ENCODE results near the gene ZNF24. TPM values are rescaled to one million over a fixed set of nuclear protein-coding genes. Genes with fewer than 3 reads are reported as not detected.
A peak's percentile ranks its signal among the peaks of the same experiment; 100 is the strongest.

The ZNF24 gene
- total RNA-seq, 1 donor from 2014 or later, result 50.1 TPM

GRCh38 chr18:35289727-35290093 lies 54.5 kb downstream of the ZNF24 start:
- Mint-ChIP-seq H3K27ac (ENCODE audit: unreplicated experiment) (peak overlapping the region; percentile 98), H3K9me3 (ENCODE audit: unreplicated experiment) (no peaks in the 10 kb centered on the region), H3K27me3 (ENCODE audit: unreplicated experiment) (peaks cover 2% of the 10 kb centered on the region), H3K36me3 (ENCODE audit: low read depth, unreplicated experiment) (peaks cover 7% of the 10 kb centered on the region), H3K4me3 (ENCODE audit: unreplicated experiment) (peak overlapping the region; percentile 99), H3K4me1 (ENCODE audit: unreplicated experiment) (peaks cover 25% of the 10 kb centered on the region)
- DNase-seq (ENCODE audit: low spot score), result no peak
- TF ChIP-seq, protein P1, sequence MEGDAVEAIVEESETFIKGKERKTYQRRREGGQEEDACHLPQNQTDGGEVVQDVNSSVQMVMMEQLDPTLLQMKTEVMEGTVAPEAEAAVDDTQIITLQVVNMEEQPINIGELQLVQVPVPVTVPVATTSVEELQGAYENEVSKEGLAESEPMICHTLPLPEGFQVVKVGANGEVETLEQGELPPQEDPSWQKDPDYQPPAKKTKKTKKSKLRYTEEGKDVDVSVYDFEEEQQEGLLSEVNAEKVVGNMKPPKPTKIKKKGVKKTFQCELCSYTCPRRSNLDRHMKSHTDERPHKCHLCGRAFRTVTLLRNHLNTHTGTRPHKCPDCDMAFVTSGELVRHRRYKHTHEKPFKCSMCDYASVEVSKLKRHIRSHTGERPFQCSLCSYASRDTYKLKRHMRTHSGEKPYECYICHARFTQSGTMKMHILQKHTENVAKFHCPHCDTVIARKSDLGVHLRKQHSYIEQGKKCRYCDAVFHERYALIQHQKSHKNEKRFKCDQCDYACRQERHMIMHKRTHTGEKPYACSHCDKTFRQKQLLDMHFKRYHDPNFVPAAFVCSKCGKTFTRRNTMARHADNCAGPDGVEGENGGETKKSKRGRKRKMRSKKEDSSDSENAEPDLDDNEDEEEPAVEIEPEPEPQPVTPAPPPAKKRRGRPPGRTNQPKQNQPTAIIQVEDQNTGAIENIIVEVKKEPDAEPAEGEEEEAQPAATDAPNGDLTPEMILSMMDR (IDR thresholded peaks at IDR 0.05; ENCODE audit: unreplicated experiment), result no peak

DNA sequence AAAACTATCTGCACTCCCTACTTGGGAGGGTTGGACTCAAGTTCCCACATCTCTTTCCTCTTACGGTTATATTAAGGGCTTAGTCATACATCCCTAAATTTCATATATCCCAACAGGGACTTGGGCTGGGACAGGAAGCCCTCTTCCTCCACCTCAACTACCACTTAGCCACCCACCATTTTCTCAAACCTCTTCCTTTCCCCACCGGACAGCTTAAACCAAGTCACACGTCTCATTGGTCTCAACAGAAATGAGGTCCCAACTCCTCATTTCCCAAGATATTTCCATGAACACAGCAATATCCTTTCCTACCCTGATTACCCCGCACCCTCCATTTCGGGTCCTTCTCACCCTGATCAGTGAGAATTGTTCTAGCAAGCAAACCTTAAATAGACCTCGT lies 54.9 kb downstream of the ZNF24 start:
- H3K9me3 Mint-ChIP-seq (ENCODE audit: unreplicated experiment), result no peaks in the 10 kb centered on the region
- H3K27ac Mint-ChIP-seq (ENCODE audit: unreplicated experiment), result peak overlapping the region; percentile 98
- H3K27me3 Mint-ChIP-seq (ENCODE audit: unreplicated experiment), result peaks cover 2% of the 10 kb centered on the region
- peak overlapping the region; percentile 99 for H3K4me3 Mint-ChIP-seq (ENCODE audit: unreplicated experiment)
- TF ChIP-seq, protein P1 (IDR thresholded peaks at IDR 0.05; ENCODE audit: unreplicated experiment), result no peak
- peaks cover 7% of the 10 kb centered on the region for H3K36me3 Mint-ChIP-seq (ENCODE audit: low read depth, unreplicated experiment)
- H3K4me1 Mint-ChIP-seq (ENCODE audit: unreplicated experiment), result peaks cover 25% of the 10 kb centered on the region
- no peak for DNase-seq (ENCODE audit: low spot score)

GRCh38 chr18:35284841-35285240 lies 59.4 kb downstream of the ZNF24 start:
- no peak overlapping the region for H3K4me3 Mint-ChIP-seq (ENCODE audit: unreplicated experiment)
- H3K36me3 Mint-ChIP-seq (ENCODE audit: low read depth, unreplicated experiment), result peaks cover 27% of the 10 kb centered on the region
- DNase-seq (ENCODE audit: low spot score), result no peak
- peaks cover 3% of the 10 kb centered on the region for H3K27me3 Mint-ChIP-seq (ENCODE audit: unreplicated experiment)
- no peak overlapping the region for H3K27ac Mint-ChIP-seq (ENCODE audit: unreplicated experiment)
- H3K4me1 Mint-ChIP-seq (ENCODE audit: unreplicated experiment), result peaks cover 9% of the 10 kb centered on the region
- H3K9me3 Mint-ChIP-seq (ENCODE audit: unreplicated experiment), result peaks cover 5% of the 10 kb centered on the region
- TF ChIP-seq, protein P1 (IDR thresholded peaks at IDR 0.05; ENCODE audit: unreplicated experiment), result no peak

GRCh38 chr18:35283923-35284794 lies 60.1 kb downstream of the ZNF24 start:
- no peak for DNase-seq (ENCODE audit: low spot score)
- Mint-ChIP-seq H3K4me1 (ENCODE audit: unreplicated experiment) (peaks cover 2% of the 10 kb centered on the region), H3K27me3 (ENCODE audit: unreplicated experiment) (peaks cover 3% of the 10 kb centered on the region), H3K36me3 (ENCODE audit: low read depth, unreplicated experiment) (peaks cover 30% of the 10 kb centered on the region), H3K9me3 (ENCODE audit: unreplicated experiment) (peaks cover 5% of the 10 kb centered on the region), H3K27ac (ENCODE audit: unreplicated experiment) (no peak overlapping the region), H3K4me3 (ENCODE audit: unreplicated experiment) (no peak overlapping the region)
- TF ChIP-seq, protein P1 (IDR thresholded peaks at IDR 0.05; ENCODE audit: unreplicated experiment), result no peak

DNA sequence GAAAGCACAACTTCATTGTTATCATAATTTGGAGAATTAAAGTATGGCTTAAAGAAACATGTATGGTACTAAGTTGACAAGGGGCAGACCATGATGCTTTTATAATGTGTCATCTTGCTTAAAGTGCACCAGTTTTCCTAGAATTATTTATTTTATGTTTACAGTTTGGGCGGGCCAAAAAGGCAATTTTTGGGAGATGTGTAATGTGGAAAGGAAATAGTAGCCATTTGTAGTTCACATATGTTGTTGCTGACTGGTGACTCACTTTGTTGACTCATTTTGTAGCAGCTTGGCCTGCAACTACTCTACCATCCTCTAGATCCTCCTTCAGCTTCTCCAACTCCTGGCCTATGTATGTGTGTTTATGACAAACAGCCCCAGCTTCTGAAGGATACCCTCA lies 61.9 kb downstream of the ZNF24 start:
- TF ChIP-seq, protein P1 (IDR thresholded peaks at IDR 0.05; ENCODE audit: unreplicated experiment), result no peak
- peak overlapping the region; percentile 0 for H3K4me3 Mint-ChIP-seq (ENCODE audit: unreplicated experiment)
- no peaks in the 10 kb centered on the region for H3K4me1 Mint-ChIP-seq (ENCODE audit: unreplicated experiment)
- no peak for DNase-seq (ENCODE audit: low spot score)
- no peak overlapping the region for H3K27ac Mint-ChIP-seq (ENCODE audit: unreplicated experiment)
- peaks cover 36% of the 10 kb centered on the region for H3K36me3 Mint-ChIP-seq (ENCODE audit: low read depth, unreplicated experiment)
- peaks cover 3% of the 10 kb centered on the region for H3K27me3 Mint-ChIP-seq (ENCODE audit: unreplicated experiment)
- H3K9me3 Mint-ChIP-seq (ENCODE audit: unreplicated experiment), result peaks cover 5% of the 10 kb centered on the region

Data from endothelial cell (in vitro differentiated cells).